HEK293 (cell line): ENCODE results near the gene COL9A2.

Source experiments
- CTCF ChIP-seq: fragments of 450-650 bp; formaldehyde crosslinking; IDR thresholded peaks from 2 replicates; pipeline ENCODE4 v1.5.1; 2016; ENCODE audit warnings: missing biosample characterization, missing genetic modification characterization
- HOXA7 ChIP-seq: sonication (generic); formaldehyde crosslinking; IDR thresholded peaks from 2 replicates; pipeline ENCODE4 v1.8.1; 2022; ENCODE audit warnings: missing genetic modification reagents, borderline replicate concordance
- REST ChIP-seq: fragments of 450-650 bp; formaldehyde crosslinking; IDR thresholded peaks from 2 replicates; pipeline ENCODE4 v1.5.1; 2016; ENCODE audit warnings: missing biosample characterization, missing genetic modification characterization
- YY1 ChIP-seq: fragments of 450-650 bp; formaldehyde crosslinking; IDR thresholded peaks from 2 replicates; pipeline ENCODE4 v1.5.1; 2018; ENCODE audit warnings: missing biosample characterization, missing genetic modification characterization
- ZBTB26 ChIP-seq: fragments of 450-650 bp; formaldehyde crosslinking; optimal IDR thresholded peaks from 2 replicates; pipeline ENCODE3; 2016; ENCODE audit warnings: missing biosample characterization, mild to moderate bottlenecking, missing genetic modification characterization
- ZFP37 ChIP-seq: fragments of 450-650 bp; formaldehyde crosslinking; IDR thresholded peaks from 2 replicates; pipeline ENCODE4 v1.5.1; 2016; ENCODE audit warnings: missing biosample characterization, missing genetic modification characterization
- ZFP69B ChIP-seq: fragments of 450-650 bp; formaldehyde crosslinking; IDR thresholded peaks from 2 replicates; pipeline ENCODE4 v1.5.1; 2016; ENCODE audit warnings: missing biosample characterization, missing genetic modification characterization
- ZNF114 ChIP-seq: fragments of 450-650 bp; formaldehyde crosslinking; IDR thresholded peaks from 2 replicates; pipeline ENCODE4 v1.5.0; 2017; ENCODE audit warnings: missing biosample characterization, missing genetic modification characterization
- ZNF138 ChIP-seq: fragments of 450-650 bp; formaldehyde crosslinking; IDR thresholded peaks from 2 replicates; pipeline ENCODE4 v1.5.1; 2016; ENCODE audit warnings: missing biosample characterization, missing genetic modification characterization, borderline replicate concordance
- ZNF169 ChIP-seq: fragments of 450-650 bp; formaldehyde crosslinking; IDR thresholded peaks from 2 replicates; pipeline ENCODE4 v1.5.1; 2016; ENCODE audit warnings: missing biosample characterization, missing genetic modification characterization
- ZNF623 ChIP-seq: fragments of 450-650 bp; formaldehyde crosslinking; IDR thresholded peaks from 2 replicates; pipeline ENCODE4 v1.5.1; 2016; ENCODE audit warnings: missing biosample characterization, missing genetic modification characterization
- ZNF76 ChIP-seq: fragments of 450-650 bp; formaldehyde crosslinking; IDR thresholded peaks from 2 replicates; pipeline ENCODE4; 2016; ENCODE audit warnings: low read depth, missing biosample characterization, missing genetic modification characterization, borderline replicate concordance
- TF ChIP-seq, protein P1 (sequence below): fragments of 450-650 bp; formaldehyde crosslinking; IDR thresholded peaks from 2 replicates; pipeline ENCODE4 v1.5.1; 2016; ENCODE audit warnings: missing biosample characterization, missing genetic modification characterization
- TF ChIP-seq, protein P2 (sequence below): fragments of 450-650 bp; formaldehyde crosslinking; IDR thresholded peaks from 2 replicates; pipeline ENCODE4 v1.5.1; 2016; ENCODE audit warnings: missing biosample characterization, missing genetic modification characterization, low read depth

DNA sequence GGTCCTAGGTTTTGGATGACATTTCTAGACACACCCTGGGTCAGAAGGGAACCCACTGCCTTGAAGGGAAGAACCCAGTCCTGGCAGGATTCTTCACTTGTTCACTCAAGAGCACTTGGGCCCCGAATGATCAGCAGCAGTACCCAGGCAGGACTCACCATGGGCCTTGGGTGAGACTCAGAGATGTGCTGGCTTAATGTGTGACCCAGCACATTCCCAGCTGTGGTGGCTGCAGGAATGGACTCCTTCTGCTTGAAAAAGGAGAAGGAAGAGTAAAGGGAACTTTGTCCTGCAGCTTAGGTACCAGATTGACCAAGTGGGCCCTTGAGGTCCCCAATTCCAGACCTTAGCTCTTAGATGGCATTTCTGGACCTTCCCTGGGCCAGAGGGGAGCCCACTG lies 44.1 kb upstream of the COL9A2 start:
- no peak for TF ChIP-seq ZNF138
- TF ChIP-seq REST (tag by site-specific recombination) = no peak
- TF ChIP-seq ZBTB26 (tag by site-specific recombination) = no peak
- no peak for TF ChIP-seq CTCF (tag by site-specific recombination)
- TF ChIP-seq, protein P1, sequence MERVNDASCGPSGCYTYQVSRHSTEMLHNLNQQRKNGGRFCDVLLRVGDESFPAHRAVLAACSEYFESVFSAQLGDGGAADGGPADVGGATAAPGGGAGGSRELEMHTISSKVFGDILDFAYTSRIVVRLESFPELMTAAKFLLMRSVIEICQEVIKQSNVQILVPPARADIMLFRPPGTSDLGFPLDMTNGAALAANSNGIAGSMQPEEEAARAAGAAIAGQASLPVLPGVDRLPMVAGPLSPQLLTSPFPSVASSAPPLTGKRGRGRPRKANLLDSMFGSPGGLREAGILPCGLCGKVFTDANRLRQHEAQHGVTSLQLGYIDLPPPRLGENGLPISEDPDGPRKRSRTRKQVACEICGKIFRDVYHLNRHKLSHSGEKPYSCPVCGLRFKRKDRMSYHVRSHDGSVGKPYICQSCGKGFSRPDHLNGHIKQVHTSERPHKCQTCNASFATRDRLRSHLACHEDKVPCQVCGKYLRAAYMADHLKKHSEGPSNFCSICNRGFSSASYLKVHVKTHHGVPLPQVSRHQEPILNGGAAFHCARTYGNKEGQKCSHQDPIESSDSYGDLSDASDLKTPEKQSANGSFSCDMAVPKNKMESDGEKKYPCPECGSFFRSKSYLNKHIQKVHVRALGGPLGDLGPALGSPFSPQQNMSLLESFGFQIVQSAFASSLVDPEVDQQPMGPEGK (tag by site-specific recombination) = no peak
- no peak for TF ChIP-seq ZNF114
- TF ChIP-seq, protein P2, sequence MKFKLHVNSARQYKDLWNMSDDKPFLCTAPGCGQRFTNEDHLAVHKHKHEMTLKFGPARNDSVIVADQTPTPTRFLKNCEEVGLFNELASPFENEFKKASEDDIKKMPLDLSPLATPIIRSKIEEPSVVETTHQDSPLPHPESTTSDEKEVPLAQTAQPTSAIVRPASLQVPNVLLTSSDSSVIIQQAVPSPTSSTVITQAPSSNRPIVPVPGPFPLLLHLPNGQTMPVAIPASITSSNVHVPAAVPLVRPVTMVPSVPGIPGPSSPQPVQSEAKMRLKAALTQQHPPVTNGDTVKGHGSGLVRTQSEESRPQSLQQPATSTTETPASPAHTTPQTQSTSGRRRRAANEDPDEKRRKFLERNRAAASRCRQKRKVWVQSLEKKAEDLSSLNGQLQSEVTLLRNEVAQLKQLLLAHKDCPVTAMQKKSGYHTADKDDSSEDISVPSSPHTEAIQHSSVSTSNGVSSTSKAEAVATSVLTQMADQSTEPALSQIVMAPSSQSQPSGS (tag by site-specific recombination) = no peak
- no peak for TF ChIP-seq YY1 (tag by site-specific recombination)
- TF ChIP-seq ZFP69B = no peak
- TF ChIP-seq ZNF623 (tag by site-specific recombination) = no peak
- no peak for TF ChIP-seq ZFP37 (tag by site-specific recombination)
- TF ChIP-seq ZNF169 = no peak
- TF ChIP-seq HOXA7 (CRISPR knock-in tag) = no peak
- TF ChIP-seq ZNF76 (tag by site-specific recombination) = no peak
